Measurements from ENCODE around the gene GNGT1.

DNA sequence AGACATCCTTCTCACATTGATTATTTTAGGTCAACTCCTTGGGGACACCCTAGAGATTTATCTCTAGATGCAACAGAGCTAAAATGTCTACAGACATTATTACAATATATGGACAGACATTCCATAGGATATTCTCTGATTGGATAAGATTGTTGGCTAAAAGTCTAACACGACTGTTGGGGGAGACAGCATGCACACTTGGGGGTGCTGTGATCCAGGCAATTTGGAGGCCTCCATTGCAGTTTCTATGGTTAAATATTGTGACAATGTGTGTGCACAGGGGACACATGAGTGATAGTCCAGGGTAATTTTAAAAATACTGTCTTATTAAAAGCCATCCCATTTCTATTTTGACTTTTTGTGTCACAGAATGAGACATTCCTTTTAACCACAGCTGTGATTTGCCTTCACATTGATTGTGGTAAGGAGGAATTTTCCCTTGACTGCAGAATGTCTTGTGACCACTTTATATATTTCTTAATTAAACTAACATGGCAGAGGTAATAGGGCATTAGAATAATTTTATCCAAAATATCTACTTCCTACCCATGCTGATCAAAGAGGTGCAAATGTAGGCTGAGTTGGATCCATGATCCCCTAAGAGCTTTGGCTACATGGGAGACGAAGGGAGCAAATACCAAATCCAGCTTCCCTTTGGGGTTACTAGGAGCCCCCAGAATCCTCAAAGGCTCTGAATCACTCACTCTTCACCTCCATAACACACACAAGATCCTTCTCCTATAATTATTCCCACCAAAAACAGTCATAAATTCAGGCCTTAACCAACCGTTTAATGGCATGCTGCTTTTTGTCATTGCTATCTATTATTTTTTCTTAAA lies 23.1 kb upstream of the GNGT1 start:
- TF ChIP-seq, protein P1, sequence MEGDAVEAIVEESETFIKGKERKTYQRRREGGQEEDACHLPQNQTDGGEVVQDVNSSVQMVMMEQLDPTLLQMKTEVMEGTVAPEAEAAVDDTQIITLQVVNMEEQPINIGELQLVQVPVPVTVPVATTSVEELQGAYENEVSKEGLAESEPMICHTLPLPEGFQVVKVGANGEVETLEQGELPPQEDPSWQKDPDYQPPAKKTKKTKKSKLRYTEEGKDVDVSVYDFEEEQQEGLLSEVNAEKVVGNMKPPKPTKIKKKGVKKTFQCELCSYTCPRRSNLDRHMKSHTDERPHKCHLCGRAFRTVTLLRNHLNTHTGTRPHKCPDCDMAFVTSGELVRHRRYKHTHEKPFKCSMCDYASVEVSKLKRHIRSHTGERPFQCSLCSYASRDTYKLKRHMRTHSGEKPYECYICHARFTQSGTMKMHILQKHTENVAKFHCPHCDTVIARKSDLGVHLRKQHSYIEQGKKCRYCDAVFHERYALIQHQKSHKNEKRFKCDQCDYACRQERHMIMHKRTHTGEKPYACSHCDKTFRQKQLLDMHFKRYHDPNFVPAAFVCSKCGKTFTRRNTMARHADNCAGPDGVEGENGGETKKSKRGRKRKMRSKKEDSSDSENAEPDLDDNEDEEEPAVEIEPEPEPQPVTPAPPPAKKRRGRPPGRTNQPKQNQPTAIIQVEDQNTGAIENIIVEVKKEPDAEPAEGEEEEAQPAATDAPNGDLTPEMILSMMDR (IDR thresholded peaks at IDR 0.05; ENCODE audit: low read depth, low read length, missing input control), result no peak
- no peak for TF ChIP-seq RAD21 (IDR thresholded peaks at IDR 0.05)
- no peak for TF ChIP-seq JUND (IDR thresholded peaks at IDR 0.05)
- no peak for TF ChIP-seq TAF1 (conservative IDR thresholded peaks at IDR 0.05)
- TF ChIP-seq, protein P2, sequence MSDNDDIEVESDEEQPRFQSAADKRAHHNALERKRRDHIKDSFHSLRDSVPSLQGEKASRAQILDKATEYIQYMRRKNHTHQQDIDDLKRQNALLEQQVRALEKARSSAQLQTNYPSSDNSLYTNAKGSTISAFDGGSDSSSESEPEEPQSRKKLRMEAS (IDR thresholded peaks at IDR 0.05), result no peak
- TF ChIP-seq, protein P3, sequence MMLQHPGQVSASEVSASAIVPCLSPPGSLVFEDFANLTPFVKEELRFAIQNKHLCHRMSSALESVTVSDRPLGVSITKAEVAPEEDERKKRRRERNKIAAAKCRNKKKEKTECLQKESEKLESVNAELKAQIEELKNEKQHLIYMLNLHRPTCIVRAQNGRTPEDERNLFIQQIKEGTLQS (IDR thresholded peaks at IDR 0.05), result no peak
- TF ChIP-seq YY1 (IDR thresholded peaks at IDR 0.05), result no peak
- TF ChIP-seq RXRA (IDR thresholded peaks at IDR 0.05), result no peak
- no peak for TF ChIP-seq FOXA1 (IDR thresholded peaks at IDR 0.05)
- TF ChIP-seq GABPA (IDR thresholded peaks at IDR 0.05 in 1 of 2, conservative IDR thresholded peaks at IDR 0.05 in 1 of 2), result no peak

All from liver (tissue), 3 donors.